Fibroblast of lung (primary cell): ENCODE data around the gene SAFB.

ENCODE experiments used
- CTCF ChIP-seq, 2 donors: IDR thresholded peaks in 1 of 2; conservative IDR thresholded peaks in 1 of 2; 1 replicate in 1 of 2; 2 replicates in 1 of 2; pipeline ENCODE4 v1.5.1; 2011 to 2012; ENCODE audit warnings: low read length in 2 of 2, control low read depth in 1 of 2, inconsistent platforms in 1 of 2, low read depth in 1 of 2, mild to moderate bottlenecking in 1 of 2
- EZH2 ChIP-seq: IDR thresholded peaks from 2 replicates; pipeline ENCODE4 v1.5.1; 2012; ENCODE audit warnings: low read length, control low read depth, mild to moderate bottlenecking; ENCODE audit errors: missing control alignments

- TF ChIP-seq CTCF (conservative IDR thresholded peaks at IDR 0.05 in 1 of 2, IDR thresholded peaks at IDR 0.05 in 1 of 2; ENCODE audit: low read depth in 1 of 2, low read length in 2 of 2) (no peak), EZH2 (no peak)
Observed at GRCh38 chr19:5648464-5648863, 25.6 kb downstream of the SAFB start.
